IMR-90 (cell line): ENCODE results near the gene CLASP1. TPM values are rescaled to one million over a fixed set of nuclear protein-coding genes. Genes with fewer than 3 reads are reported as not detected.

Experiments
- ATAC-seq: fragments of 200-7000 bp; cut with Tn5 transposase; 2 replicates; pipeline ENCODE4 v1.9.1; 2020; ENCODE audit warnings: low read depth, mild to moderate bottlenecking, moderate library complexity
- BruUV-seq: library from RNA; stranded (reverse); fragments of 400-500 nt; replicated peaks from 2 replicates; lab custom pipeline; 2021; lab: Mats Ljungman, UMichigan
- CTCF ChIA-PET: fragments of 300-600 bp; formaldehyde crosslinking; extraction: SDS; loops from one replicate; lab custom pipeline; 2021; ENCODE audit warnings: antibody characterized with exemption; lab: Yijun Ruan, JAX
- POLR2A ChIA-PET: fragments of 300-600 bp; sonication (Branson Sonifier 250); formaldehyde crosslinking; loops from one replicate; lab custom pipeline; 2022; ENCODE audit warnings: antibody characterized with exemption; ENCODE audit not compliant: unreplicated experiment; lab: Charles Lee
- DNase-seq: peaks from one replicate; pipeline ENCODE4 v3.0.0; 2013
- H2AFZ ChIP-seq: replicated peaks from 2 replicates; pipeline ENCODE3; 2013; ENCODE audit warnings: low read length, mild to moderate bottlenecking; ENCODE audit not compliant: poor library complexity
- H2AK5ac ChIP-seq: 2 replicates; pipeline ENCODE4 v1.6.1; 2013; ENCODE audit warnings: low read depth, low read length, inconsistent platforms
- H2AK9ac ChIP-seq: replicated peaks from 2 replicates; pipeline ENCODE3; 2013; ENCODE audit warnings: mild to moderate bottlenecking, low read depth, low read length, moderate library complexity; ENCODE audit not compliant: poor library complexity
- H2BK120ac ChIP-seq: 2 replicates; pipeline ENCODE4 v1.6.1; 2013; ENCODE audit warnings: low read depth, low read length, inconsistent platforms
- H2BK15ac ChIP-seq: 3 replicates; pipeline ENCODE4 v1.6.1; 2013; ENCODE audit warnings: low read depth, low read length, inconsistent platforms
- H2BK20ac ChIP-seq: 2 replicates; pipeline ENCODE4 v1.6.1; 2013; ENCODE audit warnings: low read depth, mild to moderate bottlenecking, inconsistent platforms, low read length, moderate library complexity
- H2BK5ac ChIP-seq: 2 replicates; pipeline ENCODE4 v1.6.1; 2013; ENCODE audit warnings: mild to moderate bottlenecking, low read depth, low read length, inconsistent platforms; ENCODE audit not compliant: poor library complexity, severe bottlenecking
- H3K14ac ChIP-seq: replicated peaks from 2 replicates; pipeline ENCODE4 v1.6.1; 2013; ENCODE audit warnings: low read depth, low read length, inconsistent platforms
- H3K18ac ChIP-seq: 2 replicates; pipeline ENCODE4 v1.6.1; 2013; ENCODE audit warnings: low read depth, low read length, control low read depth
- H3K23ac ChIP-seq: 2 replicates; pipeline ENCODE4 v1.6.1; 2013; ENCODE audit warnings: low read depth, low read length, inconsistent platforms
- H3K27ac ChIP-seq: 2 replicates; pipeline ENCODE4 v1.5.1; 2013; ENCODE audit warnings: mild to moderate bottlenecking, control low read depth, low read length; ENCODE audit not compliant: insufficient read depth
- H3K27me3 ChIP-seq: 2 replicates; pipeline ENCODE4 v1.6.1; 2013; ENCODE audit warnings: low read length; ENCODE audit not compliant: control insufficient read depth, insufficient read depth
- H3K36me3 ChIP-seq: 2 replicates; pipeline ENCODE4 v1.6.1; 2013; ENCODE audit warnings: low read length, mixed read lengths; ENCODE audit not compliant: control insufficient read depth, insufficient read depth
- H3K4ac ChIP-seq: 2 replicates; pipeline ENCODE4 v1.6.1; 2013; ENCODE audit warnings: low read depth, low read length, inconsistent platforms
- H3K4me1 ChIP-seq: 2 replicates; pipeline ENCODE4 v1.6.1; 2013; ENCODE audit warnings: low read length, mixed read lengths; ENCODE audit not compliant: control insufficient read depth, insufficient read depth
- H3K4me2 ChIP-seq: 2 replicates; pipeline ENCODE4 v1.6.1; 2013; ENCODE audit warnings: low read depth, mild to moderate bottlenecking, control low read depth, low read length, moderate library complexity
- H3K4me3 ChIP-seq: 2 replicates; pipeline ENCODE4 v1.5.1; 2013; ENCODE audit warnings: low read depth, mild to moderate bottlenecking, control low read depth, low read length, moderate library complexity; ENCODE audit not compliant: insufficient read depth
- H3K56ac ChIP-seq: 2 replicates; pipeline ENCODE4 v1.6.1; 2013; ENCODE audit warnings: low read length, inconsistent platforms; ENCODE audit not compliant: insufficient read depth; ENCODE audit errors: extremely low read depth
- H3K79me1 ChIP-seq, 2 experiments: 2 replicates each; pipeline ENCODE4 v1.6.1; 2013; ENCODE audit warnings: low read length in 2 of 2, inconsistent platforms in 1 of 2, low read depth in 1 of 2
- H3K9ac ChIP-seq: 2 replicates; pipeline ENCODE4 v1.6.1; 2013; ENCODE audit warnings: low read depth, low read length, control low read depth
- H3K9me1 ChIP-seq: 2 replicates; pipeline ENCODE4 v1.6.1; 2013; ENCODE audit warnings: low read length, inconsistent platforms; ENCODE audit not compliant: insufficient read depth
- H3K9me3 ChIP-seq: 2 replicates; pipeline ENCODE4 v1.6.1; 2013; ENCODE audit warnings: low read length; ENCODE audit not compliant: control insufficient read depth, insufficient read depth
- H4K20me1 ChIP-seq: 2 replicates; pipeline ENCODE4 v1.6.1; 2013; ENCODE audit warnings: low read length, inconsistent platforms; ENCODE audit not compliant: insufficient read depth
- H4K5ac ChIP-seq: 2 replicates; pipeline ENCODE4 v1.6.1; 2013; ENCODE audit warnings: mild to moderate bottlenecking, low read depth, low read length, control low read depth
- H4K8ac ChIP-seq, 2 experiments: 2 replicates each; pipeline ENCODE4 v1.6.1; 2013; ENCODE audit warnings: low read depth in 2 of 2, low read length in 2 of 2, control low read depth in 1 of 2, inconsistent platforms in 1 of 2
- H4K91ac ChIP-seq: 2 replicates; pipeline ENCODE4 v1.6.1; 2013; ENCODE audit warnings: low read depth, low read length, inconsistent platforms; ENCODE audit not compliant: insufficient read depth
- CEBPB ChIP-seq: IDR thresholded peaks from 2 replicates; pipeline ENCODE4 v1.6.1; 2012; ENCODE audit warnings: low read depth, low read length, improper control_type of control experiment
- MAZ ChIP-seq: IDR thresholded peaks from 2 replicates; pipeline ENCODE4 v1.6.1; 2012; ENCODE audit warnings: low read depth, mild to moderate bottlenecking, low read length, improper control_type of control experiment, moderate library complexity, borderline replicate concordance
- MXI1 ChIP-seq: IDR thresholded peaks from 2 replicates; pipeline ENCODE4 v1.6.1; 2012; ENCODE audit warnings: low read depth, mild to moderate bottlenecking, low read length, moderate library complexity, borderline replicate concordance
- NFE2L2 ChIP-seq: fragments of 150-350 bp; IDR thresholded peaks from 2 replicates; pipeline ENCODE4 v1.6.1; 2016; ENCODE audit warnings: low read depth, mild to moderate bottlenecking, low read length
- POLR2A ChIP-seq: IDR thresholded peaks from 2 replicates; pipeline ENCODE4 v1.6.1; 2012; ENCODE audit warnings: mild to moderate bottlenecking, low read depth, low read length
- RCOR1 ChIP-seq: IDR thresholded peaks from 2 replicates; pipeline ENCODE4 v1.6.1; 2012; ENCODE audit warnings: mild to moderate bottlenecking, low read length, improper control_type of control experiment; ENCODE audit not compliant: insufficient replicate concordance
- SMC3 ChIP-seq: fragments of 150-350 bp; IDR thresholded peaks from 2 replicates; pipeline ENCODE4 v1.6.1; 2016; ENCODE audit warnings: low read depth, mild to moderate bottlenecking, antibody characterized with exemption, low read length, moderate library complexity
- WGBS, 2 experiments: methylation state at CpG; one replicate each; pipeline versions ENCODE4 v1.1.5 to v1.1.7; 2013; ENCODE audit warnings: missing lambda C conversion rate in 2 of 2; ENCODE audit not compliant: insufficient read length in 1 of 2; ENCODE audit errors: extremely low coverage in 2 of 2; 5-methylcytosine and 5-hydroxymethylcytosine counted together
- dilution Hi-C: fragments of 300-500 bp; cut with HindIII; formaldehyde crosslinking; loops from one replicate; pipeline ENCODE4 v1.14.3; 2018; ENCODE audit warnings: low sequenced_read_pairs; ENCODE audit not compliant: unreplicated experiment
- in situ Hi-C: fragments of 300-500 bp; cut with MboI; formaldehyde crosslinking; loops from 3 replicates; pipeline ENCODE4 v1.14.3; 2019; ENCODE audit warnings: low sequenced_read_pairs, inconsistent platforms, mixed read lengths
- intact Hi-C: fragments of 100-400 bp; cut with micrococcal nuclease; formaldehyde crosslinking; loops from 2 replicates; pipeline ENCODE4 v1.10.0; 2022
- polyA plus RNA-seq, 3 experiments: library from polyadenylated mRNA; depleted of rRNA; stranded (reverse); fragments of >200 nt; gene quantifications; 2 replicates each; pipeline ENCODE4 v1.2.3, GENCODE V29; 2012; ENCODE audit warnings: low replicate concordance in 1 of 3
- total RNA-seq: library from RNA; depleted of rRNA; stranded (reverse); fragments of >200 nt; gene quantifications from 2 replicates; pipeline ENCODE4 v1.2.3, GENCODE V29; 2012
- TF ChIP-seq, protein P1 (sequence below): conservative IDR thresholded peaks from 2 replicates; pipeline ENCODE4 v1.5.1; 2012; ENCODE audit warnings: mild to moderate bottlenecking, low read depth, low read length, improper control_type of control experiment

Gene CLASP1
- total and polyA plus RNA-seq, 2 of the 4 experiments (the other 2 are of a cell fraction), result 12.3 to 33.7 TPM

DNA sequence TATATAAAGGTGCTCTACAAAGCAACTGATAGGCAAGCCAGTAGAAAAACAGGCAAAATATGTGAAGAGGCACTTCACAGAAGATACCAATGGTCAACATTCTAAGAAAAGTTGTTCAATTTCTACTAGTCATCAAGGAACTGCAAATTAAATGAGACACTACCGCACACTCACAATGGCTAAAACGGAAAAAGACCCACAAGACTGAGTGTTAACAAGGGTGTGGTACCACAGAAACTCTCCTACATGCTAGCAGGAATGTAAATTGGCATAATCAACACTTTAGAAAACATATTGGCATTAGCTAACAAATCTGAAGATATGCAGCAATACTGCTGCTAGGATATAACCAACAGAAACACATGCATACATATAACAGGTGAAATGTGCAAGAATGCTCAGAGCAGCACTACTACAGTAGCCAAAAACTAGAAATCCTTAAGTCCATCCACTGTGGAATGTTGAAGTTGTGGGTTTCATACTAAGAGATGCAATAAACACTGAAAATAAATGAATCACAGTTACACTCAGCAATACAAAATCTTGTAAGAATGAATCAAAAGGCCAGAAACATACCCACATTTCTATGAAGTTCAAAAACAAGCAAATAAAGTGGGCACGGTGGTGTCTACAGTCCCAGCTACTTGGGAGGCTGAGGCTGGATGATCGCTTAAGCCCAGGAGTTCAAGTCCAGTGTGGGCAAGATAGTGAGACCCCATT, 109.4 kb downstream of the CLASP1 start:
- Histone ChIP-seq H3K9me3 (no peaks in the 10 kb centered on the region), H3K4ac (no peak overlapping the region), H2BK5ac (no peak overlapping the region), H3K4me1 (peaks cover 10% of the 10 kb centered on the region), H4K8ac (no peak overlapping the region), H3K79me1 (peaks cover 12 to 65% of the 10 kb centered on the region in 2 experiments), H2AFZ (no peak overlapping the region), H2BK20ac (no peak overlapping the region), H2BK120ac (no peak overlapping the region), H2AK9ac (no peak overlapping the region), H4K5ac (no peak overlapping the region), H4K20me1 (peaks cover 47% of the 10 kb centered on the region), H3K9me1 (peaks cover 2% of the 10 kb centered on the region; the same call in 1 of the 2 replicates), H3K56ac (no peak overlapping the region), H3K9ac (no peak overlapping the region), H4K91ac (no peak overlapping the region), H2AK5ac (no peak overlapping the region), H3K18ac (no peak overlapping the region), H3K4me3 (no peak overlapping the region), H3K14ac (no peak overlapping the region), H3K4me2 (no peak overlapping the region), H3K23ac (no peak overlapping the region), H2BK15ac (no peak overlapping the region), H3K27me3 (no peaks in the 10 kb centered on the region), H3K27ac (no peak overlapping the region), H3K36me3 (no peaks in the 10 kb centered on the region)
- dilution Hi-C loops, result no loop called here
- DNase-seq (peak; percentile 32), ATAC-seq (peak; percentile 58)
- in situ Hi-C loops, result loop anchor here (10.0 to 25.0 kb wide), 2 partner anchors 185 to 453 kb away; no protein-coding TSS in a partner anchor
- TF ChIP-seq, protein P1, sequence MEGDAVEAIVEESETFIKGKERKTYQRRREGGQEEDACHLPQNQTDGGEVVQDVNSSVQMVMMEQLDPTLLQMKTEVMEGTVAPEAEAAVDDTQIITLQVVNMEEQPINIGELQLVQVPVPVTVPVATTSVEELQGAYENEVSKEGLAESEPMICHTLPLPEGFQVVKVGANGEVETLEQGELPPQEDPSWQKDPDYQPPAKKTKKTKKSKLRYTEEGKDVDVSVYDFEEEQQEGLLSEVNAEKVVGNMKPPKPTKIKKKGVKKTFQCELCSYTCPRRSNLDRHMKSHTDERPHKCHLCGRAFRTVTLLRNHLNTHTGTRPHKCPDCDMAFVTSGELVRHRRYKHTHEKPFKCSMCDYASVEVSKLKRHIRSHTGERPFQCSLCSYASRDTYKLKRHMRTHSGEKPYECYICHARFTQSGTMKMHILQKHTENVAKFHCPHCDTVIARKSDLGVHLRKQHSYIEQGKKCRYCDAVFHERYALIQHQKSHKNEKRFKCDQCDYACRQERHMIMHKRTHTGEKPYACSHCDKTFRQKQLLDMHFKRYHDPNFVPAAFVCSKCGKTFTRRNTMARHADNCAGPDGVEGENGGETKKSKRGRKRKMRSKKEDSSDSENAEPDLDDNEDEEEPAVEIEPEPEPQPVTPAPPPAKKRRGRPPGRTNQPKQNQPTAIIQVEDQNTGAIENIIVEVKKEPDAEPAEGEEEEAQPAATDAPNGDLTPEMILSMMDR, result no peak
- TF ChIP-seq NFE2L2 (no peak), SMC3 (no peak), MXI1 (no peak), RCOR1 (no peak), POLR2A (no peak), CEBPB (no peak), MAZ (no peak)
- intact Hi-C loops, result no loop called here
- ChIA-PET POLR2A (no interaction called here), CTCF (no interaction called here)
- 94% methylated on average over 2 of the region's 4 CpGs; no CpG with 5 or more reads in 1 of the 2 experiments for WGBS, 2 experiments
- no TSS peak for BruUV-seq
